Measurements from ENCODE around the gene SNX3.
"Not testable (repeated sequence)": the region's sequence is repeated elsewhere in the genome, so short reads cannot be mapped to it uniquely, and the experiment has no call there.

SNX3 gene

DNA sequence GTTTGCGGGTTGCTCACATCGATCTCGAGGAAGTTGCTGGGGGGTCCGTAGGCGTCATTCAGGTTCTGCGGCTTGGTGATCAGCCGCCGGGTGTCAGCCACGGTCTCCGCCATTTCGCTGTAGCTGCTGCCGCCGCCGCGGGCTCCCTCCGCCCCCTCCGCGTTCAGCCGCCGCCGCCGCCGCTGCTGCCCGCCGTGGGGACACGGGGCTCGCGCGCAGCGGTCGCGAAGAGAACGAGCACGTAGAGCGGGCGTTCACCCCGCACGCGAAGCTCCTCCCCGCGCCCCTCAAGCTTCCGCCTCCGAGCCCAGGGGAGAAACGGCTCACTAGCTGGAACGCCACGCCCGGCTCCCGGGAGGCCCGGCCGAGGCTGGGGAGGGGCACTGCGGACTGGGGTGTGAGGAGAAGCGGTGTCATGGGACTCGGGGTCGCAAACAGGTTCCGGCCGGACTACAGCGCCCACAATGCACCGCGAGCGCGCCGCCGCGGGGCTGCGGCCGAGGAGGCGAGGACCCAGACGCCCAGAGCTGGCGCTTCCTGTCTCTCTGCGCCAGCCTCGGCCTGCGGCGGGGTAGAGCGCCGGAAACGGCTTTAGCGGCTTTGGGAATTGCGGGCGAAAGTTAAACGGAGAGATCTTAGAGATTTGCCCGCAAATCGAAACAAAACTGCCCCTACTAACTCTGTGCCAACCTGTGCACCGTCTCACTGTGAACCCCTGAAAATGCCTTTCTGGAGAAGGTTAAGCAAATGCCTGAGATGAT lies at the start of gene SNX3:
Gene SNX3 (minus strand): TSS at position 232 of the 761 bp plus-strand sequence. CDS start 119 bp downstream, at position 113.
- peak; percentile 97 for DNase-seq

DNA sequence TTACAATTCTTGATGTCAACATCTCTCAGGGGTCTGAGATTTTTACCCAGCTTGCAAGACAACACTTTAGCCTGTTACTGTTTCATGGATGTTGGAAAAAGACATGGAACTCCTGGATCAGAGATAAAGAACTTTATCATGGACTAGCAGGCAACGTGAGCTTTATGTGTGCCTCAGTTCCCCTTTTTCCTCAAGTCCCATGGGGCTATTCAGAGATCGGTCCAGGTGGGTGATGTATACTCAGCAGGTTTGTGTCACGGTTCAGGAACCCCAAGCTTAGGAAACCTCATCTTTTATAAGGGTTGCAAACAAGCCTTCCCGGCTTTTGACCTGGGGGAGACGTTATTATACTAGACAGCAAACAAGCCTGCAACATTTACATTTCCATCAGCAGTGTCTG lies 49.0 kb upstream of the SNX3 start:
- DNase-seq: no peak

DNA sequence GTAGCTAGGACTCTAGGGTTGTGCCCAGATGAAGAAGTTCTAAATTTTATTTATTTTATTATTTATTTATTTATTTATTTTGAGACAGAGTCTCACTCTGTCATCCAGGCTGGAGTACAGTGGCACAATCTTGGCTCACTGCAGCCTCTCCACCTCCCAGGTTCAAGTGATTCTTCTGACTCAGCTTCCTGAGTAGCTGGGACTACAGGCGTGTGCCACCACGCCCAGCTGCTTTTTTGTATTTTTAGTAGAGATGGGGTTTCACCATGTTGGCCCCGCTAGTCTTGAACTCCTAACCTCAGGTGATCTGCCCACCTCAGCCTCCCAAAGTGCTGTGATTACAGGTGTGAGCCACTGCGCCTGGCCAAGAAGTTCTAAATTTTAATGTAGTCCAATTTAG lies 47.8 kb upstream of the SNX3 start:
- DNase-seq: not testable (repeated sequence)

DNA sequence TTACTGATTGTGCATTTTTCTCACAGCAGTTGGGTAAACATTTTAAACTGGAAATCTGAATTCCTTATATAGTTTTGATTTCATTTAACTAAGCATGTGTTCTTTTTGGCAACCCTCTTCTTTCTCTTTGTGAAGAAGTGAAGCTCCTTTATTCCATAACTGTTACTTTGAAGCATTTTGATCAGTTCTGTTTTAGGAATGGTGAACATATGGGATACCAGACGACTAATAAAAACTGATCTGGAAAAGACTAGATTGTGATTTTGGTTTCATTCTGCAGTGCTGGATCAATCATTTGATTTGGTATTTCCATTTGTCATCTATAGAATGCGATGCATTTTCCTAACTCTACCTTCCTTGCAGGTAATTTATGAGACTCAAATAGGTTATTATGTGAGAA lies 43.8 kb upstream of the SNX3 start:
- no peak for DNase-seq

DNA sequence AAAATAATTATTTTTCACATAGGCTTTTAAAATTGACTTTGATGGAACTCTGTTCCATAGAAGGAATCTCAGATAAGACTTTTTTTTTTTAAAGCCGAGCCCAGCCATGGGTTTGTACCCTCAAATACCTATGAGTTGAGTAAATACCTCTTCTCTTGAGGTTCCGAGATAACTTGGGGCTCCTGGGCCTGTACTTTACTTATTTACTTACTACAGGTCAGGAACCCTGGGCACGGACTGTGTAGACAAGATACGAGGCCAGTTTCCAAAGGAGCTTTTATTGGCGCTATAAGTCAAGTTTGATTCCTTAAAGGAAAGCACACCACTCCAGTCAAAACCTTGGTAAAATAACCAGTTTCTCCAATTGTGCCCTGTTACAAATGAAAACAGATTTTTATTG lies 41.5 kb upstream of the SNX3 start:
- no peak for DNase-seq

DNA sequence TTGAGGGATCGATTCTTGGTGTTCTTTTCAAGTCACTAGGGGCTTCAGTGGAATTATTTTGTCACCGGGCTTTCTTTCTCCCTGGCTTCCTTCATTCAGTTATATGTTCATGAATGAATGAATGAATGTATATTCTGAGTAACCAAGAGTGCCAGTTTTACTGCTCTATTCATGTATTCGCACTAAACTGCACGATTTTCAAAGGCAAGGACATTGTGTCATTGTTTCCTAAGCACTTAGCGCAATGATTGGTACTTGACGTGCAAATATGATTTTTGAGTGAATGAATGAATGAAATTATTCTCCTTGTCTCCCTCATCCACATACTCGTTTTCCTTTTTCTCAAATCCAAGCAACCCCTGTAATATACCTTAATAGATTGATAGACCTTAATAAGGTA lies 34.8 kb upstream of the SNX3 start:
- no peak for DNase-seq

DNA sequence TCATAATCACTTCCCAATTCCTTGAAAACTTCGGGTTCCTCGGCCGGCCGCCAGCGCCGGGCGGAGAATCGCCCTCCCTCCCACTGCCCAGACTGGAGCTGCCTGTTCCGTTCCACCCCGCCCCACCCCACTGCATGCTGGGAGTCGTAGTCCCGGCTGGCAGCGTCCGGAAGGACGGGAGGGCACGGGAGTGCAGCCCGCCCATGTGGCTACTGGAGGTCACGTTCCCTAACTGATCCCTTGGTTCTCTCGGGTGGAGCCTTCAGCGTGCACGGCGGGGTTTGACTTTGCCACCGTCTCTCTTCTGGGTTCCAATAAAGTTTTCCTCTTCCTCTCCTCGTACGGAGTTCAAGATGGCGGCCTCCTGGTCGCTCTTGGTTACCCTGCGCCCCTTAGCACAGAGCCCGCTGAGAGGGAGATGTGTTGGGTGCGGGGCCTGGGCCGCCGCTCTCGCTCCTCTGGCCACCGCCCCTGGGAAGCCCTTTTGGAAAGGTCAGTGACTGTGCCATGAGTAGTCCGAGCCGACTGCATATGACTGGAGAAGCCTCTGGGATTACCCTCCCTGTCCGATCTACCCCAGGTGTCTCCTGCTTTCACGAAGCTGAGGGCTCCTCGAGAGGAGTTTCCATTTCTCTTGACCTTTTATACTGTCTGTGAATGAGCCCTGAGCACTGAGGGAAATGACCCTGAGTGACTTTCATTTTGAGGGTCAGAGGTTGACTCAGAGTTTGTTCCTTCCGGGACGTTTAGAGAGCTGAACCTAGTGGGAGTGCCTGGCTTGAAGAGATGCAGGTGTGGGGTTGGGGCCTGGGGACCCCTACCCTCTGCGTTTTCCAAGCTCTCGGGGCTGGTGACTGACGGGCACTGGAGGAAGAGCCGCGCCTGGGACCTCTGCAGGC lies 34.1 kb upstream of the SNX3 start, which contains the start of gene AFG1L:
Gene AFG1L (plus strand): TSS at position 328 of the 899 bp plus-strand sequence. CDS start 26 bp downstream, at position 354.
- peak; percentile 97 for DNase-seq

DNA sequence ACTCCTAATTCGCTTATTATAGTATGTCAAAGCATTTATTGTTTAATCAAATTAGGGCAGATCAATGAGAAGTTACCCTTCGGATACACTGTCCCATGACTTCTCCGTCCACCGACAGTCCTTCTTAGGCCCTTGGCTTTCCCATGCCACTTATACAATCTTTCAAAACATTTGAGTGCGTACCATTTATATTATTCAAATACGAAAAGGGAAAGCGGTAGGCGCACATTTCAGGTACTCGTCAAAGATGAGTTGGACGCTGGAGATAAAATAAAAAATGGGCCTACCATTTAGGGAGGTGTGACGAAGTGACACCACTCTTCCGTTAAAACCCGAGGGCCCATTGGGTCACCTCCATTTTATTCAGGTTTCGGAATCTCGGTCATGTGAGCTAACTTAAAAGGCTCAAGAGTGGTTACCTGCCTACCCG lies 33.5 kb upstream of the SNX3 start:
- no peak for DNase-seq

DNA sequence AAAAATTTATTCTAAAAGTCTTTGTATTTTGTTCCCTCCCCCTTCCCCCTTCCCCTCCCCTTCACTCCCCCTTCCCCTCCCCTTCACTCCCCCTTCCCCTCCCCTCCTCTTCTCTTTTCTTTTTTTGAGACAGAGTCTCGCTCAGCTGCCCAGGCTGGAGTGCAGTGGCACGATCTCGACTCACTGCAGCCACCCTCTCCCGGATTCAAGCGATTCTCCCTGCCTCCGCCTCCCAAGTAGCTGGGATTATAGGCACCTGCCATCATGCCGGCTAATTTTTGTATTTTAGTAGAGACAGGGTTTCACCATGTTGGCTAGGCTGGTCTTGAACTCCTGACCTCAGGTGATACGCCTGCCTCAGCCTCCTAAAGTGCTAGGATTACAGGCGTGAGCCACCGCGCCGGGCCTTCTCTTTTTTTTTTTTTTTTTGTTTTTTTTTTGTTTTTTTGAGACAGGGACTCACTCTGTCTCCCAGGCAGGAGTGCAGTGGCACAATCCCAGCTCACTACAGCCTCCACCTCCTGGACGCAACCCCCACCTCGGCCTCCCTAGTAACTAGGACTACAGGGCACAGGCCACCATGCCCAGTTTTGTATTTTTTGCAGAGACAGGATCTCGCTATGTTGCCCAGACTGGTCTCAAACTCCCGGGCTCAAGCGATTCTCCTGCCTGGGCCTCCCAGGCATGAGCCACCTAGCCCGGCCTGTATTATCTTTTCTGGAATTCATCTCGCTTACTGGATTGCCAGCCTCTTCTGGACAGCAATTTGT lies 32.9 kb upstream of the SNX3 start:
- peak; percentile 20 for DNase-seq

DNA sequence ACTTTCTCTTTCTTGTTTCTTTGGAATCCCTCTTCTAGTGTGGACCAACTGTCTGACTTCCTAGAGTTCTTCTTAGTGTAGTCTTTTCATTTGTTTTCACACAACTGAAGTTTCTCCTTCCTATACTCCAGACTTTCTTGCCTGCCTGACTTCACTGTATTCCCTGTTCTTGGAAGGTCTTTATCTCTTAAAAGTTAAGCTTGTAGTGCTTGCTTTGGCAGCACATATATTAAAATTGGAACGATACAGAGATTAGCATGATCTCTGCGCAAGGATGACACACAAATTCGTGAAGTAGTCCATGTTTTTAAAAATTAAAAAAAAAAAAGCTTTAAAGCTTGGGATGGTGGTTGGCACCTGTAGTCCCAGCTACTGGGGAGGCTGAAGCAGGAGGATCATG lies 31.7 kb upstream of the SNX3 start:
- not testable (repeated sequence) for DNase-seq

DNA sequence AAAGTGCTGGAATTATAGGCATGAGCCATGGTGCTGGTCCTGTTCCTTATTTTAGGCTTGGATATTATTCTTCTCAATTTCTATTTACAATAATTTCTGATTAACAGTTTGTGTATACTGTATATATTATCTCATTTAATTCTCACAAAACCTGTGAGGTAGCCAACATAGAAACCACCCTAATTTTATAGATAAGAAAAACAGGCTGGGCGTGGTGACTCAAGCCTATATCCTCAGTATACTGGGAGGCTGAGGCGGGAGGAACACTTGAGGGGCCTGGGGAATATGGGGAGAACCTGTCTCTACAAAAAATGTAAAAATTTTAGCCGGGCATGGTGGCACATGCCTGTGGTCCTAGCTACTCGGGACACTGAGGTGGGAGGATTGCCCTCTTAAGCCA lies 30.3 kb upstream of the SNX3 start:
- no peak for DNase-seq

DNA sequence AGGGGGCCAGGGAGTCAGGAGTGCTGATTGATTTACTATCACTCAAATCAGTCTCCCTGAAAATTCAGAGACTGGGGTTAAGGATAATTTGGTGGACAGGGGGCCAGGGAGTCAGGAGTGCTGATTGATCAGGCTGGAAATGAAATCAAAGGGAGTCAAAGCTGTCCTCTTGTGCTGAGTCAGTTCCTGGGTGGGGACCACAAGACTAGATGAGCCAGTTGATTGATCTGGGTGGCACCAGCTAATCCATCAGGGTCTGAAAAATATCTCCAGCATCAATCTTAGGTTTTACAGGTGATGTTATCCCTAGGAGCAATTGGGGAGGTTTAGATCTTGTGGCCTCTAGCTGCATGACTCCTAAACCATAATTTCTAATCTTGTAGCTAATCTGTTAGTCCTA lies 27.9 kb upstream of the SNX3 start:
- DNase-seq: no peak

DNA sequence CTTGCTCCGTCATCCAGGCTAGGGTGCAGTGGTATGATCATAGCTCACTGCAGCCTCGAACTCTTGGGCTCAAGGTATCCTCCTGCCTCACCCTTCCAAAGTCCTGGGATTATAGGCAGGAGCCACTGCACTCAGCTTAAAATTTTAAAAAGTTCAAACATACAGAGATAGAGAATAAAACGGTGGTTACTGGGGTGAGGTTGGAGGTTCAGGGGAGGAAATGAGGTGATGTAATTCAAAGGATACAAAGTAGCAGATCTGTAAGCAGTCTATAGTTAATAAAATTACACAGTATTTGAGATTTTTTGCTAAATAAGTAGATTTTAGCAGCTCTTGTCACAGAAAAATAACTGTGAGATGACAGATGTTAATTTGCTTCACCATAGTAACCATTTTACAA lies 26.5 kb upstream of the SNX3 start:
- no peak for DNase-seq

DNA sequence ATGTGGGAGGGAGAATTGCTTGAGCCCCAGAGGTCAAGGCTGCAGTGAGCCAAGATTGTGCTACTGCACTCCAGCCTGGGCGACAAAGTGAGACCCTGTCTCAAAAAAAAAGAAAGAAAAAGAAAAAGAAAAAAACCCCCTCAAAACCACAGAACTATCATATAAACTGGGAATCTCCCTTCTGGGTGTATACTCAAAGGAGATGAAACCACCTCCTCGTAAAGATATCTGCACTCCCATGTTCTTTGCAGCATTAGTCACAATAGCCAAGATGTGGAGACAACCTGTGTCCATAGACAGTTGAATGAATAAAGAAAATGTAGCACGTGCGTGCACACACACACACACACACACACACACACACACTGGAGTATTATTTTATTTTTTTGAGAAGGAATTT lies 25.5 kb upstream of the SNX3 start:
- DNase-seq: no peak

DNA sequence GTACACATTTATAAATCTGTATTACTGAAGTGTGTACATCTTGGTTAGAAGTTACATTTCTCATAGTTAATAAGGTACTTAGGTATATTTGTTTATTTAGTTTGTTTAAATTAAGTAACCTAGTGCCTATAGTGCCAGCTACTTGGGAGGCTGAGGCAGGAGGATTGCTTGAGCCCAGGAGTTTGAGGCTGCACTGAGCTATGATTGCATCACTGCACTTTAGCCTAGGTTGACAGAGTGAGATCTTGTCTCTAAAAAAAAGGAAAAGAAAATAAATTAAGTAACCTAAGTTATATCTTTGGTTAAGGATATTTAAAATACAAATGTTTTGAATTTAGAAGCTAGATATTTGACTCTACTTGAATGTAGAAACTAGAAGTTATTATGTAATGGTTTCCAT lies 24.5 kb upstream of the SNX3 start:
- DNase-seq: no peak

DNA sequence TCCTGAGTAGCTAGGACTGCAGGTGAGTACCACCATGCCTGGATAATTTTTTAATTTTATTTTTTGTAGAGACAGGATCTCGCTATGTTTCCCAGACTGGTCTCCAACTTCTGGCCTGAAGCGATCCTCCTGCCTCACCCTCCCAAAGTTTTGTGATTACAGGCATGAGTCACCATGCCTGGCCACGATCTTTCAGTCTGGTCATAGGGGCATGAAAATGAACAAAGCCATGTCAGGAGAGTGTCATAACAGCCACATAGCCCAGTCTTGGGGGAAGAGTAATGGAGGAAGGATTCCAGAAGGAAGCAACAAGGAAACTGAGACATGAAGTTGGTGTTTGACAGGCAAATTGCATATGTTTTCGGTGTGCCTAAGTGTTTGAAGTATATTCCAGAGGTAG lies 17.0 kb upstream of the SNX3 start:
- DNase-seq: no peak

DNA sequence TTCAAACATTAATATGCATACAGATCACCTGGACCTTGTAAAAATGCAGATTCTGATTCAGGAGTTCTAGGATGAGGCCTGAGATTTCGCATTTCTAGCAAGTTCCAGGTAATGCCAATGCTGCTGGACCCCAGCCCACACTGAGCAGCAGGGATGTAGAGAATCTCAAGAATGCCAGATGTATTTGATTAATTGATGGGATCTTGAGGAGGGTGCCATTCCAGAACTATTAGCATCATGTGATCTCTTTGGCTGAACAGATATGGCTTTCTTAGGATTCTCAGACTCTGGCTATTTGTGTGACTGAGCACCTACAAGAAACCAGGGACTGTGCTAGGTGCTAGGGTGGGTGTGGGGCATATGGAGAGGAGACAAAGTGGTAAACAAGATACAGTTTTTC lies 16.5 kb upstream of the SNX3 start:
- no peak for DNase-seq

DNA sequence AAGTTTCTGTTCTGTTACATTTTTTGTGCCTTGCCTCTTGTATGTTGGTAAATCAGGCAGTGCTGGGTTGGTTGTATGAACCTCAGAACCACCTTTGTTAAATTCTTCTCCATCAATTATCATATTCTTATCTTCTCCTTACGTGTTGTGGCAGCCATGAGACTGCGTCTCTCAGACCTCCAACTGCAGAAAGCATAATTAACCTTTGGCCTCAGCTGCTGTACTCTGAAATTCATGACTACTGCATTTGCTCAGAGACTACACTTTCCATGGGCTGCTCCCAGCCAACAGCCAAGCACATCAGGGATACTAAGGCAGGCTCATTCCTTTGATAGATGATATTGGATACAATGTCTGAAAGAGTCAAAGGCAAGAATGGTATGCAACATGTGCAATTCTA lies 15.1 kb upstream of the SNX3 start:
- no peak for DNase-seq

DNA sequence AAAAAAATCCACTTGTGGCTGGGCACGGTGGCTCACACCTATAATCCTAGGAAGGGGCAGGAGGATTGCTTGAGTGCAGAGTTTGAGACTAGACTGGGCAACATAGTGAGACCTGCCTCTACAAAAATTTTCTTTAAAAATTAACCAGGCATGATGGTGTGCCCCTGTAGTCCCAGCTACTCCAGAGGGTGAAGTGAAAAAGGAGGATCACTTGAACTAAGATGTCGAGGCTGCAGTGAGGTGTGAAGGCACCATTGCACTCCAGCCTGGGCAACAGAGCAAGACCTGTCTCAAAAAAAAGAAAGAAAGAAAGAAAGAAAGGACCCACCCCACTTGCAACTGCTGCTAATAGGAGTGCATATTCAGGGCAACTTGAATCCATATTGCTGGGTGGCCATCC lies 13.7 kb upstream of the SNX3 start:
- DNase-seq: no peak

DNA sequence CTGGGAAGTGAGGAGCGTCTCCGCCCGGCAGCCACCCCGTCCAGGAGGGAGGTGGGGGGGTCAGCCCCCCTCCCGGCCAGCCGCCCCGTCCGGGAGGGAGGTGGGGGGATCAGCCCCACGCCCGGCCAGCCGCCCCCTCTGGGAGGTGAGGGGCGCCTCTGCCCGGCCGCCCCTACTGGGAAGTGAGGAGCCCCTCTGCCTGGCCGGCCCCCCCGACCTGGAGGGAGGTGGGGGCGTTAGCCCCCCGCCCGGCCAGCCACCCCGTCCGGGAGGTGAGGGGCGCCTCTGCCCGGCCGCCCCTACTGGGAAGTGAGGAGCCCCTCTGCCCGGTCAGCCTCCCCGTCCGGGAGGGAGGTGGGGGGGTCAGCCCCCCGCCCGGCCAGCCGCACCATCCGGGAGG lies 9.1 kb upstream of the SNX3 start:
- not testable (repeated sequence) for DNase-seq

DNA sequence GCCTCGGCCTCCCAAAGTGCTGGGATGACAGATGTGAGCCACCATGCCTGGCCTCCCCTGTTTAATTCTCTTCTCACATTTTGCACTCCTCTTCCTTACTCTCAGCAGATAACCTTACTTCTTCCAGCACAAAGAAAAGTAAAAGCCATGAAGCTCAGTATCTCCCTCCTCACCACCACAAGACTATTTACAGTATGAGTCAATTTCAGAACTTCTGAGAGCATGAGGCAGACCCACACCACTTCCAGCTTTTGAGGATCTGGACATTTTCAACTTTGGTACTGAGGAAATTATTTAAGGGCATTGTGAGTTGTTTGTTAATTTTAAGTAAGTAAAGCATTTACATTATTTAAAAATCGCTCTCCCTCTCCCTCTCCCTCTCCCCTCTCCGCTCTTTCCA lies 8.0 kb upstream of the SNX3 start:
- no peak for DNase-seq

DNA sequence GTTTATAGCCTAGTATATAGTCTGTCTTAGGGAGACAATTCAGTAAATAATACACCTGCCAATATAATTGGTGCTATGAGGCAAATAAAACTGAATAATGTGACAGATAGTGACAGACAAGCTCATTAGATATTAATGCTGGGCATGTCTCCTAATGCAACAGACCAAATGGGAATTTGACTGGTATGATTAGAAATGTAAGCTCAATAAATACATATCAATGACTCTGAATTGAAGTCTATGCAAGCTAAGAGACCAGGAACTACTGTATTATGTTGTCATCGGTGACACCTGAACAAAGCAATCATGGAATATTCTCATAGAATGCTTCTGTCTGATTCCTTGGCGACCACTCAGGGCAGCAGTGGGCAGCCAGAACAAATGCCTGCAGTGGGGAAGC lies 2.5 kb upstream of the SNX3 start:
- DNase-seq: no peak

DNA sequence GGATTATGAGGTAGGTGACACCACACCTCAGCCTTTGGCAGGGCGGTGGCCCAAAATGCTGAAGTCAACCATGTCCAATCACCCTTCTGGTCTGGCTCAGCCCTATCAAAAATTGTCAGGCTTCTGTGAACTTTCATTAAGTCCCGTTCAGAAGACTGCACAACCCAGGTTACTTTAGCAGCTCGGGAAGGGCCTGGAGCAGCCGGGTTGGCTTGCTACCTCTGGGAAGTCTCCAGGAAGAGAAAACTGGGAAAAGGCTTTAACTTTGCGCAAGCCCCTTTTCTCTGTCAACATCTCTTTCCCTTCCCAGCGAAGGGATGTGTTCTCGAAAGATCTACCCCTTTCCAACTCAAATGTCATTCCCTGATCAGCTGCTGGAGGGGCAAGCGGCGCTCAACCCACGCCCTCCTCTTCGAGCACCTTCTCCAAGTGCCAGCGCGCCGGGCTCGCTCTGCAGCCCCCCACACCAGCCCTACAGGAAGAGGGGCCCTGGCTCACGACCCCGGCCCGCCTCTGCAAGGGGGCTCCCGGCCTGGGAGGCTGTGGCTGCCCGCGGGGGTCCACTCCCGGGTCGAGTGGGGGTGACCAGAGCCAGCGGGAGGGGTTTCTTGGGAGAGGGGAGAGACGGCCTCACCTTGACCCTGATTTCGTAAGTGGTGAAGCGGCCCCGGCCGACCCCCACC lies 573 bp downstream of the SNX3 start:
- peak; percentile 71 for DNase-seq

Data from right hindlimb (tissue), 1 donor.